Vagina (tissue), 2 donors: Measurements from ENCODE around the gene HELQ.
"Not testable (repeated sequence)": the region's sequence is repeated elsewhere in the genome, so short reads cannot be mapped to it uniquely, and the experiment has no call there.

Source experiments
- POLR2A ChIP-seq, 2 donors: fragments of 450-650 bp; IDR thresholded peaks; one replicate each; pipeline ENCODE4 v1.6.1; 2017; ENCODE audit warnings: antibody characterized with exemption in 2 of 2, mild to moderate bottlenecking in 2 of 2, moderate library complexity in 2 of 2
- POLR2AphosphoS5 ChIP-seq, 2 donors: sonication (generic); formaldehyde crosslinking; IDR thresholded peaks; one replicate each; pipeline ENCODE4 v1.9.0; 2017; ENCODE audit warnings: antibody characterized with exemption in 2 of 2, mild to moderate bottlenecking in 2 of 2, low read depth in 1 of 2; ENCODE audit not compliant: insufficient read depth in 1 of 2

GRCh38 chr4:83501671-83502070, 46.0 kb upstream of the HELQ start:
- not testable (repeated sequence) for TF ChIP-seq POLR2A (IDR thresholded peaks at IDR 0.05); POLR2AphosphoS5 (IDR thresholded peaks at IDR 0.05; ENCODE audit: insufficient read depth in 1 of 2, low read depth in 1 of 2)
